GF-D8 (cell line): ENCODE measurements around the gene GPR15.

Source experiments
- DNase-seq: peaks from one replicate; lab custom pipeline; 2025; lab: John Stamatoyannopoulos, UW

Gene GPR15

DNA sequence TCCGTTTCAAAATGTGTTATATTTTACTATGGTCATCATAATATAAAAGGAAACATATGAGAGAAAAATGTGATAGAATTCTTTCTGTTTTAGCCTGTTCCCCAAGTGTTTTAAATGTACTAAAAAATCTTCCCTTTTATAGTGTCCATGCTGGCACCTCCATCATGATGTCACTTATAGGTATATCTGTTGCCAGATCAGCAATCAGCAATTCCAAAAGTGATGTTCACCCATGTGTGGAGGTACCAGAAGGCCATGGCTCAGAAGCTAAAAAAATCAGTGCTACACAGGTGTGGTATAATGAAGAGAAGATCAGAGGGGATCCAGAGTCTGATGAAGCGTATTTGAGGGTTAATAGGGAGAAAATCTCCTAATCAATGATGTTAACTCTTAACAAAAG, 1.1 kb upstream of the GPR15 start:
- no peak for DNase-seq

DNA sequence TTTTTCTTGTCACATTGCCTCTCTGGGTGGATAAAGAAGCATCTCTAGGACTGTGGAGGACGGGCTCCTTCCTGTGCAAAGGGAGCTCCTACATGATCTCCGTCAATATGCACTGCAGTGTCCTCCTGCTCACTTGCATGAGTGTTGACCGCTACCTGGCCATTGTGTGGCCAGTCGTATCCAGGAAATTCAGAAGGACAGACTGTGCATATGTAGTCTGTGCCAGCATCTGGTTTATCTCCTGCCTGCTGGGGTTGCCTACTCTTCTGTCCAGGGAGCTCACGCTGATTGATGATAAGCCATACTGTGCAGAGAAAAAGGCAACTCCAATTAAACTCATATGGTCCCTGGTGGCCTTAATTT, 478 bp downstream of the GPR15 start:
- DNase-seq, result no peak

DNA sequence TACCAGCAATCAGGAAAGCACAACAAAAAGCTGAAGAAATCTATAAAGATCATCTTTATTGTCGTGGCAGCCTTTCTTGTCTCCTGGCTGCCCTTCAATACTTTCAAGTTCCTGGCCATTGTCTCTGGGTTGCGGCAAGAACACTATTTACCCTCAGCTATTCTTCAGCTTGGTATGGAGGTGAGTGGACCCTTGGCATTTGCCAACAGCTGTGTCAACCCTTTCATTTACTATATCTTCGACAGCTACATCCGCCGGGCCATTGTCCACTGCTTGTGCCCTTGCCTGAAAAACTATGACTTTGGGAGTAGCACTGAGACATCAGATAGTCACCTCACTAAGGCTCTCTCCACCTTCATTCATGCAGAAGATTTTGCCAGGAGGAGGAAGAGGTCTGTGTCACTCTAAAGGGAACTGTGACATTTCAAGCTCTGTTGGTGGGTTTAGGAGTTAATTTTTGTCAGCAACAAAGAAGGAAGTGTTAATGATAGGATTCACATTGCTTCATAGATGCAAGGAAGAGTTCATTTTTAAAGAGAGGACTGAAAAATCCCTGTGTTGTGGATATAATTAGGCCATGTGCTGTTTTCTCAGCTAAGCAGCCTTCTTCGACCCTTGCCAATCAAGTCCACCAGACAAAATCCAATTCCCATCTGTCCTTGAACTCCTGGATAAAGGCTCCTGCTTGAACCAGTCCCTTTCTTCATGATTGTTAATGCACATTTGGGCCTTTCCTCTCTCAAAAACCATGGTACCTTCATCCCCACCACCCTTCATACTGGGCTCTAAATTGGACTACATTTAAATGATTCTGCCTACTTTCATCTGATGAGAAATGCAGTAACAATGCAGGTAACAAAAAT, 1.2 kb downstream of the GPR15 start:
- no peak for DNase-seq

DNA sequence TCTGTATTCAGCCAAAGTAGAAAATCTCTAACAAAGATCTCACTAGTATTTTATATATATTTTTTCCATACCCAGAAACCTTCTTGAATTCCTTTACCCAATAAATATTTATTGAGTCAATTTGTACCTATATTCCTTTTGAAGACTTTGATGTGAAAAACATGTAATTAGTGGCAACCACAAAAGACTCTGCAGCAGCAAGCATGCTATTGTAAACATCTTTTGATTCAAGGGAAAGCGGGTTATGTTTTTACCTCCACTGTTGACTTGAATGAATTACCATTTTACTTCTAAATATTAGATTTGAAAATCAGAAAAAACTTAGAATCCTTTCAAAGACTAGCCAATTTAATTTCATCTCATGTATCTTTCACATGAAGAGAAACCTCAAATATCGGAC, 2.4 kb downstream of the GPR15 start:
- DNase-seq, result no peak

DNA sequence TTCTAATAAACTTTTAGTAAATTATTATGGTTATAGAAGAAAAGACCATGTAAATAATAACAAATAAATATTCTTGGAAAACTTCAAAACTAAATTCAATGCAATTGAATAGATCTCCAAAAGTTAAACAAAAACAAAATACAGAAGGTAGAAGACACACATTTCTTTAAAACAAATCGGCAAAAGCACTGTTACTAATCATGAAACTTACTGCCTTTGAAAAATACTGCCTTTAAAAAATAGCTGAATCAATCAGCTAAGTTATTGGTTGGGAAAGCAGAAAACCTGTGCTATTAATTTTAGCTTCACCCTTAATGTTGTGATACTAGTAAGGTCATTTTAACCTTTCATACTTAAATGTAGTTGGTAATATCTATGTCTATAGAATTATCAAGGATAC, 3.0 kb downstream of the GPR15 start:
- DNase-seq, result no peak

DNA sequence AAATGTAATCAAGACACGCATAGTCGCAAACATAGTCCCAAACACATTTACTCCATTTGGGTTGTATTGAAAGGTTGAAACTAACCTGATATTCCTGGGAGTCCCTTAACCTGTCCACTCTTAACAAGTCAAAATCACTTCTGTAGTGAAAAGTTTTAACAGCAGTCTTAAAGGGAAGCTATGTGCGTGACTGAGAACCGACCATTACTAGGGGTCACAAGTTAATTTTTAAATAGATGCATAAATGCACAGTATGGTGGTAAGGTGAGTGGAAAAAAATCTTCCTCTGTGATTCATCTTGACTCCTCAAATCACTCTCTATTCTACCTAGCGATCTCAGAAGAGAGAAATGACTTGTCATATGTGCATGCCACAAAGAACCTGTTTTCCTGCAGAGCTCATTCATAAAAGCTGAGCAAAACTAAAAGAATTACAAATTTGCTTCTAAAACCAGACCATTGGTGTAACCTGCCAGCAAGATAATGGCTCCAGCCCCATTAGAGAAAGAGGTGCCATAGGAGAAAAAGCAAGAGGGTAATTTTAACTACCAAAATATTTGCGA, 4.8 kb downstream of the GPR15 start:
- DNase-seq, result no peak

DNA sequence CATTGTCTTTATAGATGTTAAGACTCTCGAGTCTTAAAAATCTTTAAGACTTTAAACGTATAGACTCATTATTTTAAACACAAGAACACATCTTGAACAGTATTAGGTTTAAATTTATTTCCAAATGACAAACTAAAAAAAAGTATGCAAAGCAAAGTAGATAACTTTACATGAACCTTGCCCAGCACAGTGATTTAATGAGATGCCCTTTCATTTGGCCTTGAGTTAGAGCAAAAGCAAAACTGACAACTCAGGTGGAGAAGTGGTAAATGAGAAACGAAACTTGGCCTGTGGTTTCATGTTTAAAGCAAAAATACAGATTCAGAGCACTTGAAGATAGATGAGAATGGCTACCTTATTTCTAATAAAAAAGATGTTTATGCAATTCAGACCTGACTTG, 8.6 kb downstream of the GPR15 start:
- no peak for DNase-seq

DNA sequence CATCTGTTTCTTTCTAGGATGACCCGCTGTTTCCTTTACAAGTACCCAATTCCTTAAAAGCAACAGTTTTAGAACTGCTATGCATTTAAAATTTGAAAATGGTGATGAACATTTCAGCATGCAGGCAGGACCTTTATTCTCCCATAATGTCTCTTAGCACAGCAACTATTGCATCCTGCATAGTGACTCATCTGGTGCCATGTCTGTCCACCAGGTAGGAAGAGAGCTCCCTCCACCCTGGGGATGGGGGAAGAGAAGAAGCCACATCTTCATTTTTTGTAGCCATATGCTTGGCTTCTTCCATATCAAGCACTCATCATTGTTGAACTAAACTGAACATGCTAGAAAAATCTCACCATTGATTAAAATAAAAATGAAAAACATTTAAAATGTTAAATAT, 9.9 kb downstream of the GPR15 start:
- no peak for DNase-seq

DNA sequence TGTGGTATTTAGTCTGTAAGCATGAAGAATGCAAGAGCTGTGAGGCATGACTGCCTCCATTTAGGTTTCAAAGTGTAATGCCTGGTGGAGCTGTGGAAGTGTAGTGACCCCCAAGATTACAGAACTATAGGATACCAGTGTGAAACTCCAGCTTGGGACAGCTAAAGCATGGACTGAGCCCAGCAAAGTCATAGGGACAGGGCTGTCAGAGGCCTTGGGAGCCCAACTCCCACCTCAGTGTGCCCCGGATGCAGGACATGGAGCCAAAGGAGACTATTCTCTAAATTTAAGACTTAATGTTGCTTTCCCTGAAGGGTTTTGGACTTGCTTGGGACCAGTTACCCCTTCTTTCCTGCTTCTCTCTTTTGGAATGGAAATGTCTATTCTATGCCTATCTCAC, 10.8 kb downstream of the GPR15 start:
- no peak for DNase-seq

DNA sequence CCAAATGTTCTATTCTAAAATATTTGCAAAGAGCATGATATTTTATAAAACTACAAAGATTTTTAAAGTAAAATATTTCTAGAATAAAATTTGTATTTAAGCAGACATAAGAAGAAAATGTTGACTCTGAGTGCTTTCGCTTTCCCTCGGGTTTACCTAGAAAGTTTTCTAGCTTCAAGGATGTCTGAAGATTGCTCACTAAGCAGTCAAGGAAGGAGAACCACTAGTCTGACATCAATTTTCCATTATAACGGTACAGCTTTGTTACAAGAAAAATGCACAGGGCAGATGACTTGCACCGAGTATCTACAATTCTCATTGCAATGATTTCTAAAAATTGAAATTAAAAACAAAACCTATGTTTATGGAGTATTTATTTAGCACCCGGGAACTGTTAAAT, 14.2 kb downstream of the GPR15 start:
- DNase-seq, result no peak

DNA sequence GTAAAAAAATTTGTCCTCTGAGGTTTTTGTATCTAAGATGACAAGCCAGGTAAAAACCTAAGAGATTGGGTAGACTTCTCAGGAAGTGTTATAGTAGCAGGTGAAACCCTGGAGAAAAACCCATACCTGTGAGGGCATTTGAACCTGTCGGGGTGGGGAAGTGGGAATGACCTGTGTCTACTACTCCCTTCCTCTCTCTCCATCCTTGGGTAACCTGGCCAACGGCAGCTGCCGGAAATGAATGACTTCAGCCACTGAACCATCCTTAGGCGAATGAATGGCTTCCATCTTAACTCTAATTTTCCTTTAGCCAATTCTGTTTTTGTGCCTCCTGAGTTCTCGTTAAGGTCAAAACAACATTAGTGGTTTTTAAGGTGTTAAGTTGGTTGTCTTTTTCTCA, 16.8 kb downstream of the GPR15 start:
- no peak for DNase-seq

DNA sequence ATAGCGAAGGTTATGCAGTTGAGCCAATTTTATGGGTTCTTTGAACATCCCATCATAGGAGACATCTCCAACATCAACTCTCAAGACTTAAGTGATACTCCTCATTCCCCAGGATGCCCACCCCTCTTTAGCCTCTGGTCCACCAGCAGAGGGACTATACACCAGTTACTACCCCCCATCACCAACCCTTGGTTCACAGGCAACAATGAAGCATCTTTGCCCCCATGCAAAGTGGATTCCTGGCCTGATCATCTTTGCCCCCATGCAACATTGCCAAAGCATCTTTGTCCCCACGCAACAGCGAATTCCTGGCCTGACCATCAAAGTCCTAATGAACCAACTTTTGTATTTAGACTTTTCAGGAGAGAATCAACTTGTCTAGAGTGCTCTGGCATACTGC, 19.1 kb downstream of the GPR15 start:
- DNase-seq, result no peak

DNA sequence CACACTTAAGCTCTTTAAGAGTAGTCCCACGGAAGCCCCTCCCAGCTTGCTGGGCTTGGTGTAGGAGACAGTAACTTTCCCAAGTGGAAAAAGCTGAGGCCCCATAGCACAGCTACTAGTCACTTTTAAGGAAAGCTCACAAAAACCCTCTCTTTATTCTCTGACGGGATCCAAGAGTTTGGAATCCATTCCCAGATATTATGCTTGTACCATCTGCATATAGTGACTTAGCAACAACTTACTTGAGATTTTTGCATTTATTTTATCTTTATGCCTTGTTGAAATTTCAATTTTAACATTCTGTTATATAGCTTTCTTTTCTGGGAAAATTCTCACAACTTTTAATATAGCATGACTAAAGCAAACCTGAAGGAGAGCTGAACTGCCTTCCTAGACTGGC, 19.5 kb downstream of the GPR15 start:
- DNase-seq, result no peak

DNA sequence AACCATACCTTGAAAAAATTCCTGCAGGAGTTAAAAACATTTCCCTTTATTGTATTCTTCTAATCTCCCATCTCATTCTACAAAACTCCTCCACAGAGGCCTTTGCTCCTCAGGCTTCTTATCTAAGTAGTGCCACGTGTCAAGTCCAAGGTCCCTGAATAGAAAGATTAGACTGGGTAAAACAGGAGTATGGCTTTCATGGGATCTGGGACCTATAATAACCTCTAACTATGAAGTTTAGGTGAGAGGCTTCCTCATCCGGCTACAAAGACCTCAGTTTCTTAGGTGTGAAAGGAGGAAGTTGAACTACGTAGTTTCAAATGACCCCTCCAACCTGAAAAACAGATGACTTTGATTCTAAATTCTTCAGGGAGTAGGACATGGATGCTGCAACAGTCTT, 20.0 kb downstream of the GPR15 start:
- no peak for DNase-seq

DNA sequence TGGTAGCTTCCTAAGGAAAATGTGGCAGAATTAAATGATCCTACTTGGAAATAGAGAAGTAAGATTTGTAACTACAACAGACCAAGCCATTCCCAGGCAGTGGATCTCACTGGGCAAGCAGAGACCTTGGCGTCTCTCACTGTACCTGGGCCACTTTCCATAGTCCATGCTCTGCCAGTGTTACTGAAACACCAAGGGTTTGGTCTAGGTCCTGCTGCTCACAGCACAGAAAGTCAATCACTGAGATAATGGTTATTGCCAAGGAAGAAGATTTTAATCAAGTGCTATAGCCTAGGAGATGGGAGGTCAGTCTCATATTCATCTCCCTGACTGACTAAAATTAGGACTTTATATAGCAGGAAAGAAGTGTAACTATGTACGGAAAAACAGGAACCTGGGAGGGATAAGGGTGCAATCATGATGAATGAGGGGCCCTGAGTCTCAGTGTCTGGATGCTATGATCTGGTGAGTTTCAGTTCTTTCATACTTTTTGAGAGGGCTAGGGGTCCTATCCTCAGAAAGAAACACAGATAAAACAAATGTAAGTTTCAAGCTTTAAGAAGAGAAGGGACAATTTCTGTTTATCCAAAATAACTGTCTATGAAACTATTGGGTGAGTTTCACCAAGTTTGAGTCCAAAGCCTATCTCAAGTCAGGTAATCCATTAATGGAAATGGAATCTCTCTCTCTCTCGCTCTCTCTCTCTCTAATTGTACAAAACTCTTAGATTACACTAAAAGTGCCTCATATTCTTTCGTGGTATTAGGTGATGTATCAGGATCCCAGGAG, 20.6 kb downstream of the GPR15 start:
- DNase-seq, result no peak

DNA sequence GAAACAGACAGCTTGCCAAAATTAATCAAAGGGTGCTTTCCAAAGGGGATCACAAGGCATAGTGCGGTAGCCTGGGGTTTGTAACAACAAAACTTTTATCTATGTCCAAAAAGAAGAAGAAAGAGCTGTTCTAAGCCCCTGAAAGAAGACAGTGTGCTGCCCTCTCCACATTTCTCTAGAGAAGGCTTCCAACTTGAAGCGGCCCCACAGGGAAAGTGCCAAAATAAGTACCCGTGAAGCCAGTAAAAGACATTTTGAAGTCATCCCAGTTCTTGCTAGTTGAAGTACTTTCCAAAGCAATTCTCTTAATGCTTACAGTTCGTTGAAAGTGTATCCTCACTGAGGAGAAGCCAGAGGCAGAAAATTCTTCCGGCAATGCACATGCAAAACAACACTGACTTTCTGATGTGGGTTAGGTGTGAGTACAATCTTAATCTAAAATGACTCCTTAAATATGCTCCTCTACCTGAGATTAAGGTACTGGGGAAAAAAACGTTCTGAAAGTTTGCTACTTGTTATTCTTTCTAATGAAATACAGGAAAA, 21.3 kb downstream of the GPR15 start:
- DNase-seq, result no peak

DNA sequence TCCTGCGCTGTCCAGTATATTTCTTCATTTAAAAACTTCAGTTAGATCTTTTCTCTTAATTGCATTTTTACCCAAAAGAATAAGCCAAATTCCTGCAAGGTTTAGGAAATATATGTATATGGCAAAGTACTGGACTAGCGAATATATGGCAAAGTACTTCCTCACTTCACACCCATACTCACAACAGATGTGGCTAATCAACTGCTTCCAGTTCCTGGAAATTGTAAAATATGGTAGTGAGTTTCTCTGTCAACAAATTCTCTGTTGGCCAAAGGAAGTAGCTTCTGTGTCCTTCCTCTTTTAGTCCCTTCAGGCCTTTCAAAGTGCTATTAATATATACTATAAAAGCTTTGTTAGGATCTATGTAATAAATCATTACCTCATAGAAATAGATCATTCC, 22.0 kb downstream of the GPR15 start:
- peak; percentile 94 for DNase-seq

DNA sequence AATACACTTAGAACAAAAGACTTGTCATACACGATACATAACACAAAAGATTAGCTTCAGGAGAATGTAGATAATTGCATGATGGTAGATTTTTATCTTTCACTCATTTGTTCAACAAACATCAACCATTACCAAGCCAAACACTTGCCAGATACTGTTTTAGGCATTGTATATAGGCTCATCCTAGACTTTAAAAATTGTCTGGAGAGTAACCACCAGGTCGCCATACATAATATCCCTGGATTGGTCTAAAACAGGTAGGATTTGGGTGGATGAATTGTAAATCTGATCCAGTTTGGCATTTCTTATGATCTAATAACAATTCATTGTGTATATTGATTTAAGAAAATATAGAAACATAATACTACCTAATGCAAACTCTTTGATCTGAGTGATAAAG, 22.8 kb downstream of the GPR15 start:
- no peak for DNase-seq

DNA sequence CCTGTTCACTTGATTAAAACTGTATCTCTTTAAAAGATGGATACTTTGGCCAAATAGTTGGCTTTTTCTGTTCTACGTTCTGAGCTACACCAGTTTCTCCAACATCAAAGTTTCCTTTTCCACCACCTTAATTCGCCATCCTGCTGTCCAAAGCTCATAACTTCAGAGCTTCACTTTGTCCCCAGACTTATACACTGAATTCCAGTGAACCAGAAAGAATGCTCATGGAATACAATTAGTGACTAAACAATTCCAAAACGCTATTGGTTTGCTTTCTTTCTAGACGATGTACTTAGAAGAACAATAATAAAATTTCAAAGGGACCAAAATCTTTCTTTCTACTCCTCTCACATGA, 23.2 kb downstream of the GPR15 start:
- no peak for DNase-seq

DNA sequence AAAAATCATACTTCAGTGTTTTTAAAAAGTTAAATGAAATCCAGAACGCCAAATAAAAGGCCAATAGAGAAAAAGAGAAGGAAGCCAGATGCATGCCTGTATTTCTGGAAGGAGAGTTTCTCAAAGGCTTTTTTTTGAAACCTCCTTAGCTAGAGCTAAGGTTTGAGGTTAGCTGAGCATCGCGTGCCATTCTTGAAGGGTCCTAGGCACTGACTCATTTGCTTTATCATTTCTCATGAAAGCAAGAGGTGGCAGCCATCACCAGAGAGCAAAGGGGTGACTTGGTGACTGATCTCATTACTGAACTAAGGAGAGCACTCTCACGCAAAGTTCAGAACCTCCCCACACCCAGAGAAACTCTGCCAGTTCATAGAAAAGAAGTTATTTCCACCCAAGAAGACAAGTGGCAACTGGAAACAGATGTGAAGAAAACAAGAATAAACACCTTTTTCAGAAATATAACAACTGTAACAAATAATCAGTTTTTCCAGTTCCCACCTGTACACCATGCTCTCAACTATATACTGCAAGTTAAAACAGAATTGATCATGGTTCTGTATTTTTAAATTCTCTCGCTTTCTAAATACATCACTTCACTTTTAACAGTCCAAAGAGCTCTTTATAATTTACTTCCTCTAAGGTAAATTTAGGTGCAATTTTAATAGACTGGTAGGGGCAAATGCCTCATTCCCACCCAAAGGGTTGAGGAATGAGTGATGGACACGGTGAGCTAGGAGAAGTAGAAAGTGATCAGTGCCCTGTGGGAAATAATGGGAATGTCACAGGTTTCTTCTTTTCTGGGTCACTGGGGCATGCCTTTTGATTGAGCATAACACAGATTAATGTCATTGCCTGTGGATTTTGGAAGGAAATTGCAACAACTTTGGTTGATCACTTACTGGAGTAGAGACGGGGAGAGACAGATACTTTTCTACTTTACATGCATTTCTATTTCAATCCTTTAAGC, 24.7 kb downstream of the GPR15 start:
- peak; percentile 23 for DNase-seq

DNA sequence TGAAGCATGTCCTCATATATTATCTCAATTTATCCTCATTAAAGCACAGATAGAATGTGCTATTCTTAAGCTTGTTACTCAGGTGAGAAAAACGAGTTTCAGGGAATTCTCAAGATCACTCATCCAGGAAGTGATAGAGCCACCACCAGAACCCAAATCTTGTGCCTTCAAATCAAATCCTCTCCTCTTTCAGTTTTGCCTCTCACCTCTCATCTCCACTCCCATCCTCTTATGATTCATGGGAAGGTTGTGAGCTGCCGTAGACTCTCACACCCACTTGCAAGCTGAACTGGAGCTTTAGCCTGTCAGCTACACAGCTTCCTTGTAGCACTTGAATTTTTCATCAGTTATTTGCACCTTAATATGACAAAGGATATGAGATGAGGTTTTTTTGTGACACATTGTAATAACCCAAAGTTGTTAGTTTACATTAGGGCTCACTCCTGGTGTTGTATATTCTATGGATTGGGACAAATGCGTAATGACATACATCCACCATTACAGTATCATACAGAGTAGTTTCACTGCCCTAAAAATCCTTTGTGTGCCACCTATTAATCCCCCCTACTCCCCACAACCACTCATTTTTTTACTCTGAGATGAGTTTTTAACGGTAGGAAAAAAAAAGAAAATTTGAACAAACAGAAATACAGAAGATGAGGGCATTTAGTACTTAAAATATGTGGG, 25.7 kb downstream of the GPR15 start:
- no peak for DNase-seq
